ENCODE measurements around the gene CXCL14. TPM values are rescaled to one million over a fixed set of nuclear protein-coding genes. Genes with fewer than 3 reads are reported as not detected.

CXCL14 gene
- total and polyA plus RNA-seq, 2 of the 13 experiments (the other 11 are each of a cell fraction or from before 2014, with no cell fraction given) = not detected

DNA sequence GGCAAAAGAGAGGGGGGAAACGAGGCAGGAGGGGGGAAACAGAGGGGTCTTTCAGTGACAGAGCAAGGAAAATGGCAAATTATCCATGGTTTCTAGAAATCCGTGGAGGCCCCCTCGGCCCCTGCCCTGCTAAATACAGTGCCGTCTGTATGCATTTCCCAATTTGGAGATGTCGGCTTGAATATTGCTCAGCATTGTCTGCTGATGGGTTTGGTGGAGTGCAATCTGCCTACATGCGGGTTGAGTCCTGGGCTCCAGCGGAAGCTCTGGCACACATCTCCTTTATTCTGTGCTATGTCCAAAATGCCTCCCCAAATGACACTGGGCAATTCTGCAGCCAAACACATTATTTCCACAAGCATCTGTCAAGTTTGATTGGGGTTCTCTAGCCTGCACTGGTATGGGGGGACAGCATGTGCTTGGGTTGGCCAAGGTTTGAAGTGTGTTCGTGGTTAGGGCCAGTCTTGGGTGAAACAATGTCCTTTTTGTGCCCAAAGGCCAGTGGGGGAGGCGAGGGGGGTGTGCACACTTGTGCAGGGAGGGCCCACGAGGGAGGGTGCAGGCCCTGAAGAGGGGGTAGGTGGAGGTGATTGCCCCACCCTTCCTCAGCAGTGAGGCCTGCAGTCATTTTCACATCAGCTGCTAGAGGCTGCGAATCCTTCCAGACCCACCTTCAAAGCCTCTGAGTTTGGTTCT, 36.8 kb downstream of the CXCL14 start:
- no TSS peak for BruUV-seq (replicated peaks)
- ChIA-PET POLR2A (no interaction called here), CTCF (ENCODE audit: low intra/inter-chr PET ratio, low total read pairs) (no interaction called here)
- ATAC-seq (no peak), DNase-seq (ENCODE audit: low spot score) (no peak), FAIRE-seq (no peak)
- H3K9me3 ChIP-seq (ENCODE audit: low read length) = no peaks in the 10 kb centered on the region
- no peaks in the 10 kb centered on the region for H3K36me3 ChIP-seq (replicated peaks in 1 of 2; ENCODE audit: control insufficient read depth in 1 of 2, insufficient read depth in 2 of 2, low read length in 2 of 2)
- no peaks in the 10 kb centered on the region for H3K4me1 ChIP-seq (ENCODE audit: insufficient read depth, low read length)
- no peaks in the 10 kb centered on the region for H3K79me2 ChIP-seq (ENCODE audit: insufficient read depth, low read length)
- no peaks in the 10 kb centered on the region for H4K20me1 ChIP-seq (ENCODE audit: insufficient read depth, low read length)
- WGBS (ENCODE audit: low lambda C conversion rate) = 30% methylated on average over 10 of the region's 11 CpGs
- peaks cover 2 to 29% of the 10 kb centered on the region in 2 experiments; a peak in 4 of 5 replicates for H3K27me3 ChIP-seq (ENCODE audit: control insufficient read depth in 1 of 2, insufficient read depth in 2 of 2, low read length in 2 of 2)
- intact Hi-C loops (cut with micrococcal nuclease; ENCODE audit: unreplicated experiment) = no loop called here
- H3K27ac ChIP-seq (ENCODE audit: extremely low read length, insufficient read depth, low read length) = no peak overlapping the region
- no peak overlapping the region for H2AFZ ChIP-seq (ENCODE audit: low read length)
- H3K4me2 ChIP-seq (ENCODE audit: low read depth, low read length) = no peak overlapping the region
- in situ Hi-C loops (cut with HindIII; ENCODE audit: extremely low pct_ligation_motif_present, low pct_unique_long_range_greater_than_20kb) = no loop called here
- TF ChIP-seq ZNF382 (CRISPR knock-in tag; IDR thresholded peaks at IDR 0.05; ENCODE audit: borderline replicate concordance) (no peak), ZNF3 (CRISPR knock-in tag; IDR thresholded peaks at IDR 0.05) (no peak), NFKBIZ (CRISPR knock-in tag; IDR thresholded peaks at IDR 0.05) (no peak), ZNF782 (CRISPR knock-in tag; IDR thresholded peaks at IDR 0.05; ENCODE audit: borderline replicate concordance) (no peak), SCMH1 (CRISPR knock-in tag; IDR thresholded peaks at IDR 0.05; ENCODE audit: borderline replicate concordance) (no peak), ZNF737 (CRISPR knock-in tag; IDR thresholded peaks at IDR 0.05; ENCODE audit: borderline replicate concordance) (no peak), ZNF747 (CRISPR knock-in tag; IDR thresholded peaks at IDR 0.05; ENCODE audit: borderline replicate concordance) (no peak), FOXC1 (CRISPR knock-in tag; IDR thresholded peaks at IDR 0.05; ENCODE audit: borderline replicate concordance) (no peak), ZNF816 (CRISPR knock-in tag; IDR thresholded peaks at IDR 0.05; ENCODE audit: borderline replicate concordance) (no peak), NR1H2 (CRISPR knock-in tag; IDR thresholded peaks at IDR 0.05; ENCODE audit: borderline replicate concordance, low read depth) (no peak)
- TF ChIP-seq, protein P1, sequence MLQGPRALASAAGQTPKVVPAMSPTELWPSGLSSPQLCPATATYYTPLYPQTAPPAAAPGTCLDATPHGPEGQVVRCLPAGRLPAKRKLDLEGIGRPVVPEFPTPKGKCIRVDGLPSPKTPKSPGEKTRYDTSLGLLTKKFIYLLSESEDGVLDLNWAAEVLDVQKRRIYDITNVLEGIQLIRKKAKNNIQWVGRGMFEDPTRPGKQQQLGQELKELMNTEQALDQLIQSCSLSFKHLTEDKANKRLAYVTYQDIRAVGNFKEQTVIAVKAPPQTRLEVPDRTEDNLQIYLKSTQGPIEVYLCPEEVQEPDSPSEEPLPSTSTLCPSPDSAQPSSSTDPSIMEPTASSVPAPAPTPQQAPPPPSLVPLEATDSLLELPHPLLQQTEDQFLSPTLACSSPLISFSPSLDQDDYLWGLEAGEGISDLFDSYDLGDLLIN (CRISPR knock-in tag; IDR thresholded peaks at IDR 0.05; ENCODE audit: borderline replicate concordance) = no peak
- TF ChIP-seq, protein P2, sequence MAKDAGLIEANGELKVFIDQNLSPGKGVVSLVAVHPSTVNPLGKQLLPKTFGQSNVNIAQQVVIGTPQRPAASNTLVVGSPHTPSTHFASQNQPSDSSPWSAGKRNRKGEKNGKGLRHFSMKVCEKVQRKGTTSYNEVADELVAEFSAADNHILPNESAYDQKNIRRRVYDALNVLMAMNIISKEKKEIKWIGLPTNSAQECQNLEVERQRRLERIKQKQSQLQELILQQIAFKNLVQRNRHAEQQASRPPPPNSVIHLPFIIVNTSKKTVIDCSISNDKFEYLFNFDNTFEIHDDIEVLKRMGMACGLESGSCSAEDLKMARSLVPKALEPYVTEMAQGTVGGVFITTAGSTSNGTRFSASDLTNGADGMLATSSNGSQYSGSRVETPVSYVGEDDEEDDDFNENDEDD (CRISPR knock-in tag; IDR thresholded peaks at IDR 0.05; ENCODE audit: borderline replicate concordance) = no peak
- TF ChIP-seq, protein P3, sequence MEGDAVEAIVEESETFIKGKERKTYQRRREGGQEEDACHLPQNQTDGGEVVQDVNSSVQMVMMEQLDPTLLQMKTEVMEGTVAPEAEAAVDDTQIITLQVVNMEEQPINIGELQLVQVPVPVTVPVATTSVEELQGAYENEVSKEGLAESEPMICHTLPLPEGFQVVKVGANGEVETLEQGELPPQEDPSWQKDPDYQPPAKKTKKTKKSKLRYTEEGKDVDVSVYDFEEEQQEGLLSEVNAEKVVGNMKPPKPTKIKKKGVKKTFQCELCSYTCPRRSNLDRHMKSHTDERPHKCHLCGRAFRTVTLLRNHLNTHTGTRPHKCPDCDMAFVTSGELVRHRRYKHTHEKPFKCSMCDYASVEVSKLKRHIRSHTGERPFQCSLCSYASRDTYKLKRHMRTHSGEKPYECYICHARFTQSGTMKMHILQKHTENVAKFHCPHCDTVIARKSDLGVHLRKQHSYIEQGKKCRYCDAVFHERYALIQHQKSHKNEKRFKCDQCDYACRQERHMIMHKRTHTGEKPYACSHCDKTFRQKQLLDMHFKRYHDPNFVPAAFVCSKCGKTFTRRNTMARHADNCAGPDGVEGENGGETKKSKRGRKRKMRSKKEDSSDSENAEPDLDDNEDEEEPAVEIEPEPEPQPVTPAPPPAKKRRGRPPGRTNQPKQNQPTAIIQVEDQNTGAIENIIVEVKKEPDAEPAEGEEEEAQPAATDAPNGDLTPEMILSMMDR (CRISPR knock-in tag; IDR thresholded peaks at IDR 0.05) = no peak
- TF ChIP-seq, protein P4, sequence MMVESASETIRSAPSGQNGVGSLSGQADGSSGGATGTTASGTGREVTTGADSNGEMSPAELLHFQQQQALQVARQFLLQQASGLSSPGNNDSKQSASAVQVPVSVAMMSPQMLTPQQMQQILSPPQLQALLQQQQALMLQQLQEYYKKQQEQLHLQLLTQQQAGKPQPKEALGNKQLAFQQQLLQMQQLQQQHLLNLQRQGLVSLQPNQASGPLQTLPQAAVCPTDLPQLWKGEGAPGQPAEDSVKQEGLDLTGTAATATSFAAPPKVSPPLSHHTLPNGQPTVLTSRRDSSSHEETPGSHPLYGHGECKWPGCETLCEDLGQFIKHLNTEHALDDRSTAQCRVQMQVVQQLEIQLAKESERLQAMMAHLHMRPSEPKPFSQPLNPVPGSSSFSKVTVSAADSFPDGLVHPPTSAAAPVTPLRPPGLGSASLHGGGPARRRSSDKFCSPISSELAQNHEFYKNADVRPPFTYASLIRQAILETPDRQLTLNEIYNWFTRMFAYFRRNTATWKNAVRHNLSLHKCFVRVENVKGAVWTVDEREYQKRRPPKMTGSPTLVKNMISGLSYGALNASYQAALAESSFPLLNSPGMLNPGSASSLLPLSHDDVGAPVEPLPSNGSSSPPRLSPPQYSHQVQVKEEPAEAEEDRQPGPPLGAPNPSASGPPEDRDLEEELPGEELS (CRISPR knock-in tag; IDR thresholded peaks at IDR 0.05) = no peak
- TF ChIP-seq, protein P5, sequence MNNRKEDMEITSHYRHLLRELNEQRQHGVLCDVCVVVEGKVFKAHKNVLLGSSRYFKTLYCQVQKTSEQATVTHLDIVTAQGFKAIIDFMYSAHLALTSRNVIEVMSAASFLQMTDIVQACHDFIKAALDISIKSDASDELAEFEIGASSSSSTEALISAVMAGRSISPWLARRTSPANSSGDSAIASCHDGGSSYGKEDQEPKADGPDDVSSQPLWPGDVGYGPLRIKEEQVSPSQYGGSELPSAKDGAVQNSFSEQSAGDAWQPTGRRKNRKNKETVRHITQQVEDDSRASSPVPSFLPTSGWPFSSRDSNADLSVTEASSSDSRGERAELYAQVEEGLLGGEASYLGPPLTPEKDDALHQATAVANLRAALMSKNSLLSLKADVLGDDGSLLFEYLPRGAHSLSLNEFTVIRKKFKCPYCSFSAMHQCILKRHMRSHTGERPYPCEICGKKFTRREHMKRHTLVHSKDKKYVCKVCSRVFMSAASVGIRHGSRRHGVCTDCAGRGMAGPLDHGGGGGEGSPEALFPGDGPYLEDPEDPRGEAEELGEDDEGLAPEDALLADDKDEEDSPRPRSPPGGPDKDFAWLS (CRISPR knock-in tag; IDR thresholded peaks at IDR 0.05; ENCODE audit: borderline replicate concordance) = no peak
- no peak overlapping the region for H3K9ac ChIP-seq (ENCODE audit: insufficient read depth, low read depth, low read length)
- no peak overlapping the region for H3K4me3 ChIP-seq (replicated peaks in 1 of 3; ENCODE audit: insufficient read depth in 1 of 3, low read depth in 2 of 3, low read length in 3 of 3)

Data from HepG2 (cell line).